Measurements from ENCODE around the gene WIPF2.
"Not testable (repeated sequence)": the region's sequence is repeated elsewhere in the genome, so short reads cannot be mapped to it uniquely, and the experiment has no call there.

The WIPF2 gene

DNA sequence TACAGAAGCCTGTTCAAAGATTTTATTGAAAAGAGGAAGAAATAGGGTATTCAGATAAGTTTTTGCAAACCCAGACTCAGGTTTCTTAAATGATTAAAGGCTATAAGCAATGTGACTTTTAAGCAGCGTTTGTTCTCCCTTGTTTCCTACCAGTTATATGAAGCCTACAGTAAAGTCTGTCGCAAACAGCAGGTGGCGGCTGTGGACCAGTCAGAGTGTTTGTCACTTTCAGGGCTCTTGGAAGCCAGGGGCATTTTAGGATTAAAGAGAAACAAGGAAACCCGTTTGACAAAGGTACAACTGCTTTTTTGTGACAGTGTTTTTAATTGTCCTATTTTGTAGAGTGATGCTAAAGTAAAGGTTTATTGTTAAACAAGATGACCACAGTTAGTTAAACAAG lies 82.2 kb downstream of the WIPF2 start:
- H2AFZ ChIP-seq (ENCODE audit: low read depth) = no peak overlapping the region
- peaks cover 49% of the 10 kb centered on the region for H3K4me1 ChIP-seq (ENCODE audit: low read depth, poor library complexity, severe bottlenecking)
- H3K79me2 ChIP-seq (ENCODE audit: insufficient read depth, low read depth) = peaks cover 7% of the 10 kb centered on the region; the same call in 1 of the 2 replicates
- no peaks in the 10 kb centered on the region for H3K27me3 ChIP-seq (ENCODE audit: insufficient read depth, low read depth)
- 0 out of 2 replicates have a peak, but pooled peaks have one; percentile 32 for TF ChIP-seq CTCF (conservative IDR thresholded peaks at IDR 0.05; ENCODE audit: low read depth, low read length)
- no peaks in the 10 kb centered on the region for H4K20me1 ChIP-seq (ENCODE audit: insufficient read depth)
- no peak overlapping the region for H3K9ac ChIP-seq
- no peak overlapping the region for H3K4me3 ChIP-seq (IDR thresholded peaks at IDR 0.05; ENCODE audit: insufficient read depth, low read depth, low read length)
- H3K4me2 ChIP-seq = no peak overlapping the region
- H3K27ac ChIP-seq = no peak overlapping the region
- peaks cover 21% of the 10 kb centered on the region; the same call in 1 of the 2 replicates for H3K36me3 ChIP-seq (ENCODE audit: insufficient read depth)

GRCh38 chr17:40303009-40303657 lies 84.0 kb downstream of the WIPF2 start:
- H3K4me3 ChIP-seq (IDR thresholded peaks at IDR 0.05; ENCODE audit: insufficient read depth, low read depth, low read length) = no peak overlapping the region
- peak overlapping the region; percentile 46; the same call in 1 of the 2 replicates for H3K4me2 ChIP-seq
- no peak overlapping the region for H2AFZ ChIP-seq (ENCODE audit: low read depth)
- peaks cover 13% of the 10 kb centered on the region; the same call in 1 of the 2 replicates for H3K36me3 ChIP-seq (ENCODE audit: insufficient read depth)
- H3K9ac ChIP-seq = no peak overlapping the region
- H3K27ac ChIP-seq = peak overlapping the region; percentile 27; the same call in 1 of the 2 replicates
- peaks cover 67% of the 10 kb centered on the region for H3K4me1 ChIP-seq (ENCODE audit: low read depth, poor library complexity, severe bottlenecking)
- peaks cover 7% of the 10 kb centered on the region; the same call in 1 of the 2 replicates for H3K79me2 ChIP-seq (ENCODE audit: insufficient read depth, low read depth)
- H4K20me1 ChIP-seq (ENCODE audit: insufficient read depth) = no peaks in the 10 kb centered on the region
- peak; percentile 86 for TF ChIP-seq CTCF (conservative IDR thresholded peaks at IDR 0.05; ENCODE audit: low read depth, low read length)
- H3K27me3 ChIP-seq (ENCODE audit: insufficient read depth, low read depth) = no peaks in the 10 kb centered on the region

DNA sequence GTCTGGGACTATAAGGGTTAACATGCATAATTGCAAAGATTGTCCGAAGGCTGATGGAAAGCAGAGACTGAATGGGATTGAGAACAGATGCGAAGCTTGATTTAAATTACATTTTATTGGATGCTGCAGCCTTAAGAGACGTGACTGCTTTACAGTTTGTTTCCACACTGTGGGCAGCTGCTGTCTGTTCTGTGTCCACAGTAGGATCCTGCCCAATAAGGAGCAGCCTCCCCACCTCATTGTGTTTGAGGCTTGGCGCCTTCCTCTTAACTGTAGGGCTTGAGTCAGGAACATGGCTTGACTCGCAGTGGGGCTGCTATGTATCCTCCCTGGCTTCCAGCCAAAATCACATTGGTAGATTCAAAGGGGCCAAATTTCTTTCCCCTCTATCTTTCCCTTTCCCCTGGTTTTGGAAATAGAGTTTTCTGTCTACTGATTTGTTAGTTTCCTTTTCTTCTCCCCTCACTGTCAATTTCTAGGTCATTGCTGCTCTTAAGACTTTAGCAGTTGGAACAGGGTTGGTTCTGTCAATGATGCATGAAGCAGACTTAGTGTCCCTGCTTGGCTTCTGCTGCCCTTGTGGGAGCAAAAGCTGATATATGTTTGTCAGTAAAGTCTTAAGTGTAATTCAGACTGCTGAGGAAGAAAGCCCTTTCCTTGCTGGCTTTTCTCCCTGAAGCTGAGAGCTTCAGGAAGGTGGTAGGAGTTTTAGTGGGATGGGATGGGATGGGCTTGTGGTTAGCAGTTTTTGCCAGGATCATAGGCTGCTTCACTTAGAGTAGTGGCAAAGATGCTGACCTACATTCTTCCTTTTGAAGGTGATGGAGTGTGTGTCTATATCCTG lies 84.8 kb downstream of the WIPF2 start:
- Histone ChIP-seq H3K27me3 (ENCODE audit: insufficient read depth, low read depth) (no peaks in the 10 kb centered on the region), H3K9ac (no peak overlapping the region), H3K4me1 (ENCODE audit: low read depth, poor library complexity, severe bottlenecking) (peaks cover 71% of the 10 kb centered on the region), H3K4me2 (peak overlapping the region; percentile 46; the same call in 1 of the 2 replicates), H3K27ac (peak overlapping the region; percentile 27), H3K36me3 (ENCODE audit: insufficient read depth) (peaks cover 9% of the 10 kb centered on the region; the same call in 1 of the 2 replicates), H3K4me3 (IDR thresholded peaks at IDR 0.05; ENCODE audit: insufficient read depth, low read depth, low read length) (no peak overlapping the region), H4K20me1 (ENCODE audit: insufficient read depth) (no peaks in the 10 kb centered on the region), H3K79me2 (ENCODE audit: insufficient read depth, low read depth) (peaks cover 7% of the 10 kb centered on the region; the same call in 1 of the 2 replicates), H2AFZ (ENCODE audit: low read depth) (no peak overlapping the region)
- TF ChIP-seq CTCF (conservative IDR thresholded peaks at IDR 0.05; ENCODE audit: low read depth, low read length) = no peak

DNA sequence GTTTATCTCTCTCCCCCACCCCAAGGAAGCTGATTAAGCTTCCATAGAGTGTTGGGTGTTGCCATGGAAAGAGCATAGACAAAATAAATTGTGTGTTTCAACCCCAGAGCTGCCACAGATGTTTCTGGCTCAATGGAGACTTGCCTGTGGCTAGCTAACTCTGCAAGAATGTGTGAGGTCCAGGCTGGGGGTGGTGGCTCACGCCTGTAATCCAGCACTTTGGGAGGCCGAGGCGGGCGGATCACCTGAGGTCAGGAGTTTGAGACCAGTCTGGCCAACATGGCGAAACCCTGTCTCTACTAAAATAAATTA lies 85.4 kb downstream of the WIPF2 start:
- Histone ChIP-seq H3K27ac (peak overlapping the region; percentile 27), H3K4me2 (peak overlapping the region; percentile 46; the same call in 1 of the 2 replicates), H3K4me1 (ENCODE audit: low read depth, poor library complexity, severe bottlenecking) (peaks cover 77% of the 10 kb centered on the region)
- not testable (repeated sequence) for H3K4me3 ChIP-seq (IDR thresholded peaks at IDR 0.05; ENCODE audit: insufficient read depth, low read depth, low read length); H4K20me1 ChIP-seq (ENCODE audit: insufficient read depth); H3K27me3 ChIP-seq (ENCODE audit: insufficient read depth, low read depth); H3K79me2 ChIP-seq (ENCODE audit: insufficient read depth, low read depth); H2AFZ ChIP-seq (ENCODE audit: low read depth); H3K9ac ChIP-seq; H3K36me3 ChIP-seq (ENCODE audit: insufficient read depth)

GRCh38 chr17:40304866-40305265 lies 85.8 kb downstream of the WIPF2 start:
- Histone ChIP-seq H3K27ac (peak overlapping the region; percentile 27; the same call in 1 of the 2 replicates), H3K4me2 (peak overlapping the region; percentile 46; the same call in 1 of the 2 replicates), H3K4me1 (ENCODE audit: low read depth, poor library complexity, severe bottlenecking) (peaks cover 81% of the 10 kb centered on the region)
- not testable (repeated sequence) for H3K79me2 ChIP-seq (ENCODE audit: insufficient read depth, low read depth); H3K9ac ChIP-seq; H4K20me1 ChIP-seq (ENCODE audit: insufficient read depth); H3K27me3 ChIP-seq (ENCODE audit: insufficient read depth, low read depth); H2AFZ ChIP-seq (ENCODE audit: low read depth); H3K4me3 ChIP-seq (IDR thresholded peaks at IDR 0.05; ENCODE audit: insufficient read depth, low read depth, low read length); H3K36me3 ChIP-seq (ENCODE audit: insufficient read depth)
